Activated CD8-positive, alpha-beta T cell treated with anti-CD3 and anti-CD28 coated beads, Interleukin-2, amount 10 ng/mL, durations not matched to agents 7 days and 5 days (primary cell): ENCODE results near the gene TRHDE. TPM values are rescaled to one million over a fixed set of nuclear protein-coding genes. Genes with fewer than 3 reads are reported as not detected.

Source experiments
- ATAC-seq: fragments of 150-1000 bp; cut with Tn5 transposase; one replicate; pipeline ENCODE4 v1.10.0; 2021; ENCODE audit warnings: moderate library complexity
- CTCF ChIA-PET: fragments of 350-600 bp; sonication (Branson Sonifier 250); formaldehyde crosslinking; loops from one replicate; lab custom pipeline; 2021; ENCODE audit warnings: antibody characterized with exemption; lab: Charles Lee
- POLR2A ChIA-PET: fragments of 350-600 bp; sonication (Branson Sonifier 250); formaldehyde crosslinking; loops from one replicate; lab custom pipeline; 2021; ENCODE audit warnings: antibody characterized with exemption; lab: Charles Lee
- DNase-seq: peaks from one replicate; pipeline ENCODE4 v3.0.0-alpha.2; 2020
- H3K27ac Mint-ChIP-seq: one replicate; pipeline ENCODE4 v1.8.0; 2021; ENCODE audit warnings: mild to moderate bottlenecking, mixed read lengths
- H3K27me3 Mint-ChIP-seq: one replicate; pipeline ENCODE4 v1.8.0; 2021; ENCODE audit warnings: low read depth, mixed read lengths
- H3K36me3 Mint-ChIP-seq: one replicate; pipeline ENCODE4 v1.8.0; 2021; ENCODE audit warnings: low read depth, mixed read lengths
- H3K4me1 Mint-ChIP-seq: one replicate; pipeline ENCODE4 v1.8.0; 2021; ENCODE audit warnings: low read depth, mixed read lengths
- H3K4me3 Mint-ChIP-seq: one replicate; pipeline ENCODE4 v1.8.0; 2021; ENCODE audit warnings: mild to moderate bottlenecking, mixed read lengths
- H3K9me3 Mint-ChIP-seq: one replicate; pipeline ENCODE4 v1.8.0; 2022; ENCODE audit warnings: mixed read lengths; ENCODE audit not compliant: insufficient read depth
- total RNA-seq, 2 experiments: library from RNA; stranded (reverse); gene quantifications; one replicate each; pipeline ENCODE4 v1.2.3, GENCODE V29; 2021

The TRHDE gene
- total RNA-seq, 2 experiments from 2014 or later, result not detected

DNA sequence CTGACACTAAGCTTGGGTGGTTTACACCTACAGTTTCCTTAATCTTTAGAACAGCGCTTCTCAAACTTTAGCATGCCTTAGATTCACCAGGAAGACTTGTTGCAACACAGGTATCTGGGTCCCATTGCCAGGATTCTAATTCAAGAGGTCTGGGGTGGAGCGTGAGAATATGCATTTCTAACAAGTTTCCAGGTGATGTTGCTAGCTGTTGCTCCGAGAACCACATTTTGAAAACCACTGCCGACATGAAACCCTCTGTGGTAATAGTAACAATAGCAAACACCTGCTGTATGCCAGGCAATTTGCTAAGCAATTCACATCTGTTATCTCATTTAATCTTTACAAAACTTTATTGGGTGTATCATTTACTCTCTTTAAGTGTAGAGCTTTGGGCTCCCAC, 58.6 kb downstream of the TRHDE start:
- ChIA-PET CTCF (no interaction called here), POLR2A (no interaction called here)
- Mint-ChIP-seq H3K27me3 (no peaks in the 10 kb centered on the region), H3K4me3 (no peak overlapping the region), H3K9me3 (no peaks in the 10 kb centered on the region), H3K4me1 (no peaks in the 10 kb centered on the region), H3K36me3 (no peaks in the 10 kb centered on the region), H3K27ac (no peak overlapping the region)
- ATAC-seq, result no peak
- no peak for DNase-seq

DNA sequence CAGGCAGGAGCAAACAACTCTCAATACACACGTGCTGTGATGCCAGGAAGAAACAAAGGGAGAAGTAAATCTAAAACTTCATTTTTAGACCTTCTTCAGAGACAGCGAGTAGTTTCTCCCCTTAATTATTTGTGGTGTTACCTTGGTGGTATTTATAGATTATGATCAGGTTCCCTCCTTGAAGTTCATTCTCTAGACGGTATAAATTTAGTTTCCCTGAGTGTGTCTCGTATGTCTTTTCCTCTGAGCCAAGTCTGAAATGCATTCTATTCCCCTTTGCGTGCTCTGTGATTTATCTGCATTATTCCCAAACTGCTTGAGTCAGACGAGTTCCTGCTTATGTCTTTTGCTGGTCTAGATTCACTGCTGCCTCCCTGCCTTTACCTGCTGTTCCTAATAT, 65.2 kb downstream of the TRHDE start:
- DNase-seq (no peak), ATAC-seq (no peak)
- no peaks in the 10 kb centered on the region for H3K4me1 Mint-ChIP-seq
- CTCF ChIA-PET, result no interaction called here
- H3K27ac Mint-ChIP-seq, result no peak overlapping the region
- H3K4me3 Mint-ChIP-seq, result no peak overlapping the region
- no peaks in the 10 kb centered on the region for H3K36me3 Mint-ChIP-seq
- H3K9me3 Mint-ChIP-seq, result no peaks in the 10 kb centered on the region
- no peaks in the 10 kb centered on the region for H3K27me3 Mint-ChIP-seq
- POLR2A ChIA-PET, result no interaction called here

DNA sequence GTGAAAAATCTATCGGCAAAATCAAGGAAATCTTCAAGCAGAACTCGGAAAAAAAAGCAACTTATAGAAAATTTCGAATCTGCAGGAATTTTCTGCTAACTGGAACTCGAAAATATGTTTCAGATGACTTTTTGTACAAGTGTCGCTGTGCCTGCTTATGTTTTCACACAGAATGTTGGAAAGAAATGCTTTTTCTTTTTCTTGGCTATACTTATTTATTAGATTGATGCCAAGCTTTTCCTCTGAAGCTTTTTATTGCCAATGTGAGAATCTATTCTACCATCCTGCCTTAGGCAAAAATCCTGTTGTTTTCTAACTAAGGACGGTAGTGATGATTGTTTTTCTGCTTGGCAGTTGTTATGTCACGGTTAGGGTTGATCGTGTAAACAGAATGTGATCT, 65.8 kb downstream of the TRHDE start:
- ATAC-seq (no peak), DNase-seq (no peak)
- no peaks in the 10 kb centered on the region for H3K27me3 Mint-ChIP-seq
- H3K9me3 Mint-ChIP-seq, result no peaks in the 10 kb centered on the region
- H3K27ac Mint-ChIP-seq, result no peak overlapping the region
- no peak overlapping the region for H3K4me3 Mint-ChIP-seq
- CTCF ChIA-PET, result no interaction called here
- POLR2A ChIA-PET, result no interaction called here
- H3K4me1 Mint-ChIP-seq, result no peaks in the 10 kb centered on the region
- no peaks in the 10 kb centered on the region for H3K36me3 Mint-ChIP-seq

DNA sequence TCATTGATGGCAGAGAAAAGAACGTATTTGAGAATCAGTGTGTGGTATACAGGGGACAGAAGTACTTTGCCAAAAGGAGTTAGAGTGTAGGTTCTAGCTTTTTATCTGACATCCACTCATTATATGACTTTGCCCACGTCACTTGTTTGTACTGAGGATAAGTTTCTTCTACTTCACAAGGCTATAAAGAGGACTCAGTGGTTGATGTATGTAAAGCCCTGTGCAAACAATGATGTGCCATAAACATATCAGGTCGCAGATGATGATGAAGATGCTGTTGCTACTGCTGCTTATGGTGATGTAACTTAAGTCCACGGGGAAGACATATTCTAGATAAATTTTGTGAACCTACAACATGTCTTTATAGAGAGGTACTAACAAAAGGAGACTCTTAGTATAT, 66.3 kb downstream of the TRHDE start:
- DNase-seq, result no peak
- H3K27ac Mint-ChIP-seq, result no peak overlapping the region
- POLR2A ChIA-PET, result no interaction called here
- no peaks in the 10 kb centered on the region for H3K9me3 Mint-ChIP-seq
- no peak overlapping the region for H3K4me3 Mint-ChIP-seq
- H3K4me1 Mint-ChIP-seq, result no peaks in the 10 kb centered on the region
- no peak for ATAC-seq
- H3K36me3 Mint-ChIP-seq, result no peaks in the 10 kb centered on the region
- CTCF ChIA-PET, result no interaction called here
- no peaks in the 10 kb centered on the region for H3K27me3 Mint-ChIP-seq

DNA sequence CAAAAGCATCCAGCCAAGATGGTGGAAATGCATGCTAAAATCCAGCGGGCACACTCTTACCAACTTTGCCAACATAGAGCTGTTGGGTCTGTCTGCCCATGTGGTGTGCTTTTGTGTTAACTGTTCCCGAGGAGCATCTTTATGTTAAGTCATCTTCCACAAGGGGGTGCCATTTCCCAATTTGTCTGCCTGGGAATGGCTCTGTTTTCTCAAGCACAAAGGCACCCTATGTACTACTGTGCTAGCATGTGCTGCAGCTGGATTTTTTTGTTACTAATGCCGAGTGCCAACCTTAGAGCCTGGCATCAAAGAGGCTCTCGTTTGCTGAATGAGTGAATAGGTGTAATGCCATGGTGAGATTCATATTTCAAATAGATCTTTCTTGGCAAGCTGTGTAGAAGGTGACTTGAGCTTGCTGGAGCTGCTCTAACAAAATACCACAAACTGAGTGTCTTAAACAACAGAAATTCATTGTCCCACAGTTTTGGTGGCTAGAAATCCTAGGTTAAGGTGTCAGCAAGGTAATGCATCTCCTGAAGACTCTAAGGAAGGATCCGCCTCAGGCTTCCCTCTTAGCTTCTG, 74.3 kb downstream of the TRHDE start:
- Mint-ChIP-seq H3K27ac (no peak overlapping the region), H3K4me1 (no peaks in the 10 kb centered on the region), H3K4me3 (no peak overlapping the region), H3K9me3 (no peaks in the 10 kb centered on the region), H3K27me3 (no peaks in the 10 kb centered on the region), H3K36me3 (no peaks in the 10 kb centered on the region)
- DNase-seq, result peak; percentile 52
- peak; percentile 60 for ATAC-seq
- CTCF ChIA-PET, result interaction anchor here (0.7 kb wide), 1 partner anchor 17 kb away, joined by 3 read pairs; no protein-coding TSS in a partner anchor
- POLR2A ChIA-PET, result no interaction called here

DNA sequence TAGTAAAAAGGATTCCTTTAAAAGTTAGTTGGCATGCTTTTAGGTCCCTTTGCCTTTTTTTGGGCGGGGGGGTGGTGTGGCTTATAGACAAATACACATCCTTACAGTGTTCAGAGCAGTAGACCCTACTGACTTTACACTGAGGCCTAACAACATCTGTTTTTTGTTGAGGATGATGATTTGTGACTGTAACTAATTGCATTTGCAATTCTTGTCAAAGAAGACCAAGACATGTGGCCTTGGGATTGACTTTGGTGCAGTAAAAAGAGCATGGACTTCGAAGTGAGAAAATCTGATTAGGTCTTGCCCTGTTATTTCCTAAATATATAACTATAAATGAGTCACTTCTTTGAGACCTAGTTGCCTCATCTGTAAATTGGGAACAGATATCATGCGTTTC, 77.3 kb downstream of the TRHDE start:
- Mint-ChIP-seq H3K9me3 (no peaks in the 10 kb centered on the region), H3K27ac (no peak overlapping the region), H3K4me3 (no peak overlapping the region), H3K27me3 (no peaks in the 10 kb centered on the region), H3K36me3 (no peaks in the 10 kb centered on the region), H3K4me1 (no peaks in the 10 kb centered on the region)
- ChIA-PET POLR2A (no interaction called here), CTCF (no interaction called here)
- DNase-seq, result no peak
- no peak for ATAC-seq

DNA sequence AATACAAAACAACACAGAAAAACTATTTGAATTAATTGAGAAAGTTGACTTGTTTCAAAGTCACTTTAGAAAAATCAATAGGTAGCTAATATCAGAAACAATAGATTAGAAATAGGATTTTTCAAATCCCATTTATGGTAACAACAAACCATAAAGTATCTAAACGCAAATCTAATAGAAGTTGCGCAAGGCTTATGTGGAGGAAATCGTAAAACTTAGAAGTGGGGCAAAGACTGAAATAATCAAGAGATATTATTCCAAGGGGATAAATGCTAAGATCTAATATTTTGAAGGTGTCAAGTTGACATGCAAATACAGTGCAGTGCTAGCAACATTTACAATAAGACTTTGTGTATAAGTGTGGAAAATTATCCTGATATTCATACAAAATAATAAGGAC, 87.2 kb downstream of the TRHDE start:
- CTCF ChIA-PET, result no interaction called here
- no peak for ATAC-seq
- no peaks in the 10 kb centered on the region for H3K36me3 Mint-ChIP-seq

DNA sequence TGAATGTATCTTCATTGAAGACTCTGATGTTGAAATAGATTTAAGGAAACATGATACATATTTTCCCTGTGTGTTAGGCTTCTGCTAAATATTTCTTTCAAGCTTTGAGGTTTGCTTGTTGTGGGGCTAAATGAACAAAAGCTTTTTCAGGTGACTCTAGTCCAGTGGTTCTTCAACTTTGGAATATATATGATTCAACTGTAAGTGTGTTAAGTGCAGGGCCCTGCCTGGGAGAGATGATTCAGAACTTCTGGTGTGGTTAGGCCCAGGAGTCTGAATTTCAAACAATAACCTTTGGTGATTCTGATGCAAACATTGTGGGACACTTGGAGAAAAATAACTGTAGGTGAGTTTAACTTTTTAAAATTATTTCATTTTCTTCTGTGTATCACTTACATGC, 93.0 kb downstream of the TRHDE start:
- ChIA-PET POLR2A (no interaction called here), CTCF (no interaction called here)
- H3K27me3 Mint-ChIP-seq, result no peaks in the 10 kb centered on the region
- DNase-seq, result no peak
- no peak for ATAC-seq
- H3K4me1 Mint-ChIP-seq, result no peaks in the 10 kb centered on the region
- H3K4me3 Mint-ChIP-seq, result no peak overlapping the region
- no peaks in the 10 kb centered on the region for H3K36me3 Mint-ChIP-seq
- H3K9me3 Mint-ChIP-seq, result no peaks in the 10 kb centered on the region
- no peak overlapping the region for H3K27ac Mint-ChIP-seq

More for the DNA sequence above, 87.2 kb downstream of the TRHDE start:
- POLR2A ChIA-PET, result no interaction called here
- Mint-ChIP-seq H3K27me3 (no peaks in the 10 kb centered on the region), H3K9me3 (no peaks in the 10 kb centered on the region), H3K4me1 (no peaks in the 10 kb centered on the region), H3K4me3 (no peak overlapping the region), H3K27ac (no peak overlapping the region)
- no peak for DNase-seq

DNA sequence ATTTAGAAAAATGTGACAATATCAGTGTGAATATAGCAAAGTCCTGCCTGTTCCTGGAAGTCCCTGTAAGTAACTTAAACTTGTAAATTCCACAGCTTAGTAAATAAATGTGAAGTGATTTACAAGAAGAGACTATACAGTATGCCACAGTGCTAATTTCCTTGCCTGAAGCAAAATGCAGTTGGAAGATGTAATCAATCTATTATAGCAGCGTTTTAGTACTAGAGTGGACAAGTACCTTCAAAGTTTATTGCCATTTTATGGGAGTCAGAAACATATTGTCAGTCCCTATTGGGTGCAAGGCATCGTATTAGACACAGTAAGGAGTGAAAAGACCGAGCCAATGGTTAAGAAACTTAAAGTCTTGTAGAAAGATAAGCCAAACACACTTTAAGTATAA, 94.1 kb downstream of the TRHDE start:
- CTCF ChIA-PET, result no interaction called here
- Mint-ChIP-seq H3K4me1 (no peaks in the 10 kb centered on the region), H3K27ac (no peak overlapping the region), H3K36me3 (no peaks in the 10 kb centered on the region), H3K9me3 (no peaks in the 10 kb centered on the region), H3K27me3 (no peaks in the 10 kb centered on the region), H3K4me3 (no peak overlapping the region)
- POLR2A ChIA-PET, result no interaction called here
- ATAC-seq (no peak), DNase-seq (no peak)

DNA sequence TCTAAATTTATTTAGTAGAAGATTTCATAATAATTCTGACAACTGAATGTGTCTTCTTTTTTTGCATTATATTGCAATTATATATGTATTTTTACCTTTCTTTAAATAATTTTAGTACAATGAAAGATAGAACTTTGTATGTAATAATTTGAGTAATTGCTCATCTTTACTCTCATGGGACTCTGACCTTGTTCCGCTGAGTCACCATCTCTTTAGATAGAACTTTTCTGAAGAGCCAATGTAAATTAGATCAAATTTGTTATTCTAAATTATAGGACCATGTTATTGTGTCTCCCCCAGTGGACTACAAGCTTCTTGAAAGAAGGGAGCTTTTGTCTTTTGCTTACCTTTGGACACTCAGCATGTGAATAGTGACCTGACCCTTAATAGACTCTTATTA, 96.1 kb downstream of the TRHDE start:
- DNase-seq (no peak), ATAC-seq (no peak)
- Mint-ChIP-seq H3K27ac (no peak overlapping the region), H3K36me3 (no peaks in the 10 kb centered on the region), H3K4me1 (no peaks in the 10 kb centered on the region), H3K4me3 (no peak overlapping the region), H3K9me3 (no peaks in the 10 kb centered on the region), H3K27me3 (no peaks in the 10 kb centered on the region)
- POLR2A ChIA-PET, result no interaction called here
- CTCF ChIA-PET, result no interaction called here

DNA sequence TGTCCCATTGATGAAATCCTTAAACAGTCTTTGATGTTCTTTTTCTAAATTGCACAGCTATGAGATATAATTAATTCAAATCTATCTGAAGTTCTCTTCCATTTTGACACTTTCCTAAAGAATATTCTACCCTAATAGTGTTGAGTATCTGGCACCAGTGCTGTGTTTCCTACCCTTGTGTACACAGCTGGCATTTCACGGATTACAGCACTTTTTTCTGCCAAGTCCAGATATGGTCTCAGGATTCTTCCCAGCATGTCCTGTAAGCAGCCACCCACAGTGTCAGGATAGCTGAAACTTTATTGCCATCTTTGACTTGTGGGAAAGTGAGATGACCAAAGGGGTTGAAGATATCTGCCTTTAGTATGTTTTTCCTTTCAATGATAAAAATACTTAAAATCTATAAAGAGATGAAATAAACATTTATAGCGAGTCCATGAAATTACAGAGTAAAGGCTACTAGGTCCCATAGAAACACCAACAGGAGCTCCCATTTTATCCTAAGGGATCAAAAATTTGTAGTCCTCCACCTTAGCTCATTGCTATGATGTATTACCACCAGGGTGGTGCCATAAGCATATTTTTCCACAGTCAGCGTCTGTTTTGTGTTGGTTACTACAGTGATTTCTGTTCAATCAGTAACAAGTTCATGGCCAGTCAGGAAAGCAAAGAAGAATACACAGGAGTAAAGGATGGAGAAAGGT, 96.7 kb downstream of the TRHDE start:
- Mint-ChIP-seq H3K4me3 (no peak overlapping the region), H3K27ac (no peak overlapping the region), H3K9me3 (no peaks in the 10 kb centered on the region), H3K36me3 (no peaks in the 10 kb centered on the region), H3K27me3 (no peaks in the 10 kb centered on the region), H3K4me1 (no peaks in the 10 kb centered on the region)
- ChIA-PET POLR2A (interaction anchor here (0.6 kb wide), 1 partner anchor 46 kb away, joined by 3 read pairs; no protein-coding TSS in a partner anchor), CTCF (no interaction called here)
- no peak for DNase-seq
- ATAC-seq, result no peak

DNA sequence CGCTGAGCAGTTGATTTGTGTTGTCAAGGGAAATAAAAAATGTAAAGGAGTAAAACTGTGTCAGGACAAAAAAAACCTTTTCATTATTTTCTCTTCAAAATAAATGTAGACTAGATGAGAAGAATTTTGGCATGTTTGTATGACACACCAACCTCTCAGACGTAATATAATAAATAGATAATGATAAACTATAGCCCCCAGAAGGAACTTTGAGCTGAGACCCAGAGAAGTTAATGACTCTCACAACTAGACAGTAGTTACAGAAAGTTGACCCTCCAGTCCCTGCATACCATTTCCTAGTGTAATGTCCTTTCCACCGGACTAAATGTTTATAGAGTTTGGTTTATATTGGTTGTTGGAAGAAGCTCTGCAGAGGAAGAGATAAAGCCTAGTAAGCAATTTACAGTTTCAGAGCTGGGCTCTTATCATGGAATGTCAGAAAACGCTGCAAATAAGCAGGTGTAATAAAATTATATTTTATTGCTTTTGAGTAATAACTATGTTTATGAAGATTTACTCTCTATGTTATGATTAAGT, 97.3 kb downstream of the TRHDE start:
- Mint-ChIP-seq H3K4me3 (no peak overlapping the region), H3K27ac (no peak overlapping the region), H3K36me3 (no peaks in the 10 kb centered on the region), H3K27me3 (no peaks in the 10 kb centered on the region), H3K4me1 (no peaks in the 10 kb centered on the region), H3K9me3 (no peaks in the 10 kb centered on the region)
- ChIA-PET POLR2A (no interaction called here), CTCF (no interaction called here)
- no peak for DNase-seq
- ATAC-seq, result no peak
